IMR-90 (cell line): ENCODE measurements around the gene BCL2L12. TPM values are rescaled to one million over a fixed set of nuclear protein-coding genes. Genes with fewer than 3 reads are reported as not detected.

ENCODE experiments used
- ATAC-seq: fragments of 200-7000 bp; cut with Tn5 transposase; 2 replicates; pipeline ENCODE4 v1.9.1; 2020; ENCODE audit warnings: low read depth, mild to moderate bottlenecking, moderate library complexity
- BruUV-seq: library from RNA; stranded (reverse); fragments of 400-500 nt; replicated peaks from 2 replicates; lab custom pipeline; 2021; lab: Mats Ljungman, UMichigan
- CTCF ChIA-PET: fragments of 300-600 bp; formaldehyde crosslinking; extraction: SDS; loops from one replicate; lab custom pipeline; 2021; ENCODE audit warnings: antibody characterized with exemption; lab: Yijun Ruan, JAX
- POLR2A ChIA-PET: fragments of 300-600 bp; sonication (Branson Sonifier 250); formaldehyde crosslinking; loops from one replicate; lab custom pipeline; 2022; ENCODE audit warnings: antibody characterized with exemption; ENCODE audit not compliant: unreplicated experiment; lab: Charles Lee
- DNase-seq: peaks from one replicate; pipeline ENCODE4 v3.0.0; 2013
- H2AFZ ChIP-seq: replicated peaks from 2 replicates; pipeline ENCODE3; 2013; ENCODE audit warnings: low read length, mild to moderate bottlenecking; ENCODE audit not compliant: poor library complexity
- H2AK5ac ChIP-seq: 2 replicates; pipeline ENCODE4 v1.6.1; 2013; ENCODE audit warnings: low read depth, low read length, inconsistent platforms
- H2AK9ac ChIP-seq: replicated peaks from 2 replicates; pipeline ENCODE3; 2013; ENCODE audit warnings: mild to moderate bottlenecking, low read depth, low read length, moderate library complexity; ENCODE audit not compliant: poor library complexity
- H2BK120ac ChIP-seq: 2 replicates; pipeline ENCODE4 v1.6.1; 2013; ENCODE audit warnings: low read depth, low read length, inconsistent platforms
- H2BK15ac ChIP-seq: 3 replicates; pipeline ENCODE4 v1.6.1; 2013; ENCODE audit warnings: low read depth, low read length, inconsistent platforms
- H2BK20ac ChIP-seq: 2 replicates; pipeline ENCODE4 v1.6.1; 2013; ENCODE audit warnings: low read depth, mild to moderate bottlenecking, inconsistent platforms, low read length, moderate library complexity
- H2BK5ac ChIP-seq: 2 replicates; pipeline ENCODE4 v1.6.1; 2013; ENCODE audit warnings: mild to moderate bottlenecking, low read depth, low read length, inconsistent platforms; ENCODE audit not compliant: poor library complexity, severe bottlenecking
- H3K14ac ChIP-seq: replicated peaks from 2 replicates; pipeline ENCODE4 v1.6.1; 2013; ENCODE audit warnings: low read depth, low read length, inconsistent platforms
- H3K18ac ChIP-seq: 2 replicates; pipeline ENCODE4 v1.6.1; 2013; ENCODE audit warnings: low read depth, low read length, control low read depth
- H3K23ac ChIP-seq: 2 replicates; pipeline ENCODE4 v1.6.1; 2013; ENCODE audit warnings: low read depth, low read length, inconsistent platforms
- H3K27ac ChIP-seq: 2 replicates; pipeline ENCODE4 v1.5.1; 2013; ENCODE audit warnings: mild to moderate bottlenecking, control low read depth, low read length; ENCODE audit not compliant: insufficient read depth
- H3K27me3 ChIP-seq: 2 replicates; pipeline ENCODE4 v1.6.1; 2013; ENCODE audit warnings: low read length; ENCODE audit not compliant: control insufficient read depth, insufficient read depth
- H3K36me3 ChIP-seq: 2 replicates; pipeline ENCODE4 v1.6.1; 2013; ENCODE audit warnings: low read length, mixed read lengths; ENCODE audit not compliant: control insufficient read depth, insufficient read depth
- H3K4ac ChIP-seq: 2 replicates; pipeline ENCODE4 v1.6.1; 2013; ENCODE audit warnings: low read depth, low read length, inconsistent platforms
- H3K4me1 ChIP-seq: 2 replicates; pipeline ENCODE4 v1.6.1; 2013; ENCODE audit warnings: low read length, mixed read lengths; ENCODE audit not compliant: control insufficient read depth, insufficient read depth
- H3K4me2 ChIP-seq: 2 replicates; pipeline ENCODE4 v1.6.1; 2013; ENCODE audit warnings: low read depth, mild to moderate bottlenecking, control low read depth, low read length, moderate library complexity
- H3K4me3 ChIP-seq: 2 replicates; pipeline ENCODE4 v1.5.1; 2013; ENCODE audit warnings: low read depth, mild to moderate bottlenecking, control low read depth, low read length, moderate library complexity; ENCODE audit not compliant: insufficient read depth
- H3K56ac ChIP-seq: 2 replicates; pipeline ENCODE4 v1.6.1; 2013; ENCODE audit warnings: low read length, inconsistent platforms; ENCODE audit not compliant: insufficient read depth; ENCODE audit errors: extremely low read depth
- H3K79me1 ChIP-seq, 2 experiments: 2 replicates each; pipeline ENCODE4 v1.6.1; 2013; ENCODE audit warnings: low read length in 2 of 2, inconsistent platforms in 1 of 2, low read depth in 1 of 2
- H3K9ac ChIP-seq: 2 replicates; pipeline ENCODE4 v1.6.1; 2013; ENCODE audit warnings: low read depth, low read length, control low read depth
- H3K9me1 ChIP-seq: 2 replicates; pipeline ENCODE4 v1.6.1; 2013; ENCODE audit warnings: low read length, inconsistent platforms; ENCODE audit not compliant: insufficient read depth
- H3K9me3 ChIP-seq: 2 replicates; pipeline ENCODE4 v1.6.1; 2013; ENCODE audit warnings: low read length; ENCODE audit not compliant: control insufficient read depth, insufficient read depth
- H4K20me1 ChIP-seq: 2 replicates; pipeline ENCODE4 v1.6.1; 2013; ENCODE audit warnings: low read length, inconsistent platforms; ENCODE audit not compliant: insufficient read depth
- H4K5ac ChIP-seq: 2 replicates; pipeline ENCODE4 v1.6.1; 2013; ENCODE audit warnings: mild to moderate bottlenecking, low read depth, low read length, control low read depth
- H4K8ac ChIP-seq, 2 experiments: 2 replicates each; pipeline ENCODE4 v1.6.1; 2013; ENCODE audit warnings: low read depth in 2 of 2, low read length in 2 of 2, control low read depth in 1 of 2, inconsistent platforms in 1 of 2
- H4K91ac ChIP-seq: 2 replicates; pipeline ENCODE4 v1.6.1; 2013; ENCODE audit warnings: low read depth, low read length, inconsistent platforms; ENCODE audit not compliant: insufficient read depth
- CEBPB ChIP-seq: IDR thresholded peaks from 2 replicates; pipeline ENCODE4 v1.6.1; 2012; ENCODE audit warnings: low read depth, low read length, improper control_type of control experiment
- WGBS, 2 experiments: methylation state at CpG; one replicate each; pipeline versions ENCODE4 v1.1.5 to v1.1.7; 2013; ENCODE audit warnings: missing lambda C conversion rate in 2 of 2; ENCODE audit not compliant: insufficient read length in 1 of 2; ENCODE audit errors: extremely low coverage in 2 of 2; 5-methylcytosine and 5-hydroxymethylcytosine counted together
- dilution Hi-C: fragments of 300-500 bp; cut with HindIII; formaldehyde crosslinking; loops from one replicate; pipeline ENCODE4 v1.14.3; 2018; ENCODE audit warnings: low sequenced_read_pairs; ENCODE audit not compliant: unreplicated experiment
- in situ Hi-C: fragments of 300-500 bp; cut with MboI; formaldehyde crosslinking; loops from 3 replicates; pipeline ENCODE4 v1.14.3; 2019; ENCODE audit warnings: low sequenced_read_pairs, inconsistent platforms, mixed read lengths
- intact Hi-C: fragments of 100-400 bp; cut with micrococcal nuclease; formaldehyde crosslinking; loops from 2 replicates; pipeline ENCODE4 v1.10.0; 2022
- polyA plus RNA-seq, 3 experiments: library from polyadenylated mRNA; depleted of rRNA; stranded (reverse); fragments of >200 nt; gene quantifications; 2 replicates each; pipeline ENCODE4 v1.2.3, GENCODE V29; 2012; ENCODE audit warnings: low replicate concordance in 1 of 3
- total RNA-seq: library from RNA; depleted of rRNA; stranded (reverse); fragments of >200 nt; gene quantifications from 2 replicates; pipeline ENCODE4 v1.2.3, GENCODE V29; 2012

BCL2L12 gene
- total and polyA plus RNA-seq, 2 of the 4 experiments (the other 2 are of a cell fraction) = 3.9 to 32.6 TPM

DNA sequence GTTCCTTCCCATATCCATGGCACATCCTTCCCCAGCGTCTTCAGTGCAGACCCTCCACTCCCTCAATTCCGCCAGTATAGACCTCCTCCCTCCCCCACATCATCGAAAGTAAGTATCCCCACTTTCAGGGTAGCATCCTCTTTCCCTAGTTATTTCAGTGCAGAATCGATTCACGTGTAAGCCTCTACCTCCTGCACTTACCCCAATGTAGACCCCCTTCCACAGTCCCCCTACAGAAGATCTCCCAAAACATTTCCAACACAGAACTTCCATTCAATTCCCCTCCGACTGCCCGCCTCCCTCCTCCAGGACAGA, 740 bp upstream of the BCL2L12 start:
- ChIA-PET CTCF (interaction anchor here (0.6 to 1.0 kb wide), 3 partner anchors 10 to 137 kb away, joined by 3 read pairs; partner anchors contain the start of gene RCN3), POLR2A (no interaction called here)
- Histone ChIP-seq H3K36me3 (peaks cover 26% of the 10 kb centered on the region), H2AFZ (peak overlapping the region; percentile 93), H2BK15ac (no peak overlapping the region), H3K56ac (peak overlapping the region; percentile 71; the same call in 1 of the 2 replicates), H3K27ac (peak overlapping the region; percentile 87), H3K18ac (peak overlapping the region; percentile 22), H2BK20ac (no peak overlapping the region), H3K4me1 (peaks cover 9% of the 10 kb centered on the region), H3K4ac (peak overlapping the region; percentile 92), H2AK9ac (peak overlapping the region; percentile 86), H2AK5ac (peak overlapping the region; percentile 96), H4K20me1 (peaks cover 12% of the 10 kb centered on the region; the same call in 1 of the 2 replicates), H3K23ac (peak overlapping the region; percentile 97), H3K9ac (peak overlapping the region; percentile 91), H3K14ac (peak overlapping the region; percentile 89), H2BK5ac (peak overlapping the region; percentile 88), H3K9me1 (peaks cover 3% of the 10 kb centered on the region; the same call in 1 of the 2 replicates), H3K4me3 (peak overlapping the region; percentile 77), H3K27me3 (no peaks in the 10 kb centered on the region), H4K5ac (peak overlapping the region; percentile 53), H4K91ac (peak overlapping the region; percentile 69), H2BK120ac (no peak overlapping the region), H3K4me2 (peak overlapping the region; percentile 92), H4K8ac (peak overlapping the region; percentile 42 to 91), H3K9me3 (no peaks in the 10 kb centered on the region), H3K79me1 (peaks cover 10 to 56% of the 10 kb centered on the region in 2 experiments; a peak in 3 of 4 replicates)
- in situ Hi-C loops = loop anchor here (10.0 kb wide), 1 partner anchor 170 kb away; the partner anchor contains the start of gene RPS11
- no peak for DNase-seq
- 0% methylated on average over 7 of the region's 7 CpGs; no CpG with 5 or more reads in 1 of the 2 experiments for WGBS, 2 experiments
- dilution Hi-C loops = no loop called here
- ATAC-seq = peak; percentile 2
- TF ChIP-seq CEBPB = no peak
- intact Hi-C loops = loop anchor here (1.0 kb wide), 1 partner anchor 23 kb away; the partner anchor contains the start of gene SCAF1
- no TSS peak for BruUV-seq
